GM18502 (cell line): Measurements from ENCODE around the gene HOXB9.

Experiments used
- ATAC-seq: cut with Tn5 transposase; IDR thresholded peaks from one replicate; pipeline ENCODE4 v1.9.1; 2021; ENCODE audit warnings: mild to moderate bottlenecking; ENCODE audit not compliant: unreplicated experiment, poor library complexity

The HOXB9 gene

GRCh38 chr17:48600244-48601098, 25.7 kb downstream of the HOXB9 start:
- no peak for ATAC-seq

GRCh38 chr17:48599354-48599753, 26.8 kb downstream of the HOXB9 start:
- no peak for ATAC-seq

- ATAC-seq: no peak
Observed at GRCh38 chr17:48598736-48599135, 27.4 kb downstream of the HOXB9 start.

GRCh38 chr17:48597778-48598631, 28.2 kb downstream of the HOXB9 start:
- no peak for ATAC-seq

- ATAC-seq: no peak
Observed at GRCh38 chr17:48597528-48597777, 28.7 kb downstream of the HOXB9 start.

GRCh38 chr17:48596735-48597527, 29.2 kb downstream of the HOXB9 start:
- no peak for ATAC-seq

- no peak for ATAC-seq
Observed at GRCh38 chr17:48596000-48596734, 30.0 kb downstream of the HOXB9 start.

- ATAC-seq: no peak
Observed at GRCh38 chr17:48595278-48595999, 30.7 kb downstream of the HOXB9 start.

GRCh38 chr17:48594538-48595277, 31.4 kb downstream of the HOXB9 start:
- no peak for ATAC-seq

GRCh38 chr17:48593840-48594537, 32.2 kb downstream of the HOXB9 start:
- ATAC-seq: no peak

GRCh38 chr17:48593126-48593829, 32.9 kb downstream of the HOXB9 start, which contains the start of gene HOXB5:
TSS of gene HOXB5 (minus strand) at chr17:48593779. CDS start at chr17:48593682, 97 bp downstream.
- no peak for ATAC-seq

GRCh38 chr17:48592577-48592976, 33.6 kb downstream of the HOXB9 start:
- no peak for ATAC-seq

GRCh38 chr17:48592057-48592514, 34.1 kb downstream of the HOXB9 start:
- no peak for ATAC-seq

GRCh38 chr17:48591255-48592056, 34.7 kb downstream of the HOXB9 start:
- ATAC-seq: no peak

- ATAC-seq: no peak
Observed at GRCh38 chr17:48590607-48591161, 35.5 kb downstream of the HOXB9 start.

GRCh38 chr17:48589831-48590606, 36.1 kb downstream of the HOXB9 start, which contains the start of gene HOXB3:
TSS of gene HOXB3 (minus strand) at chr17:48590241. CDS start at chr17:48552474, 37,767 bp downstream.
- no peak for ATAC-seq
